Hematopoietic multipotent progenitor cell treated with erythropoietin and hydrocortisone succinate and interleukin-3 and kit ligand, for 15 days (in vitro differentiated cells): ENCODE results near the gene SEMA6B.

Source experiments
- DNase-seq: peaks from one replicate; pipeline ENCODE4 v3.0.0-alpha.2; 2015; ENCODE audit warnings: low spot score

Gene SEMA6B

GRCh38 chr19:4587527-4587926 is 28.0 kb upstream of the SEMA6B start:
- DNase-seq, result no peak

GRCh38 chr19:4586691-4587090 is 27.2 kb upstream of the SEMA6B start:
- DNase-seq, result no peak

- DNase-seq, result no peak
Observed at GRCh38 chr19:4586245-4586644, 26.8 kb upstream of the SEMA6B start.

DNA sequence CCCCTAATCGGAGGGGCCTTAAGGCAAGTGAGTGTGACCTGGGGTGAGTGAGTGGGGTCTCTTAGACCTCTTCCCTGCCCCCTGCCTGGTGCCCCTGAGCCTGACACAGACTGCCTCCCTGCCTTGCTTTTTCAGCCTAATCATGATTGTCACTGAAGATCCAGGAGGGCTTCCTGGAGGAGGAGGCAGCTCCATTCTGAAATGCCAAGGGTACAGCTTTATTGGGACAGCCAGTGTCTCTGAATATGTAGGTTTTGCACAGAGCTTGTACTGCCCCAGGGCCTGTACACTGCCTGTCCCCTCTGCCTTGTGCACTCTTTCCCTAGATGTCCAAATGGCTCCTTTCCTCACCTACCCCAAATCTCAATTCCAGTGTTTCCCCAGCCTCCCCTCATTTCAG is 26.1 kb upstream of the SEMA6B start:
- DNase-seq, result no peak

DNA sequence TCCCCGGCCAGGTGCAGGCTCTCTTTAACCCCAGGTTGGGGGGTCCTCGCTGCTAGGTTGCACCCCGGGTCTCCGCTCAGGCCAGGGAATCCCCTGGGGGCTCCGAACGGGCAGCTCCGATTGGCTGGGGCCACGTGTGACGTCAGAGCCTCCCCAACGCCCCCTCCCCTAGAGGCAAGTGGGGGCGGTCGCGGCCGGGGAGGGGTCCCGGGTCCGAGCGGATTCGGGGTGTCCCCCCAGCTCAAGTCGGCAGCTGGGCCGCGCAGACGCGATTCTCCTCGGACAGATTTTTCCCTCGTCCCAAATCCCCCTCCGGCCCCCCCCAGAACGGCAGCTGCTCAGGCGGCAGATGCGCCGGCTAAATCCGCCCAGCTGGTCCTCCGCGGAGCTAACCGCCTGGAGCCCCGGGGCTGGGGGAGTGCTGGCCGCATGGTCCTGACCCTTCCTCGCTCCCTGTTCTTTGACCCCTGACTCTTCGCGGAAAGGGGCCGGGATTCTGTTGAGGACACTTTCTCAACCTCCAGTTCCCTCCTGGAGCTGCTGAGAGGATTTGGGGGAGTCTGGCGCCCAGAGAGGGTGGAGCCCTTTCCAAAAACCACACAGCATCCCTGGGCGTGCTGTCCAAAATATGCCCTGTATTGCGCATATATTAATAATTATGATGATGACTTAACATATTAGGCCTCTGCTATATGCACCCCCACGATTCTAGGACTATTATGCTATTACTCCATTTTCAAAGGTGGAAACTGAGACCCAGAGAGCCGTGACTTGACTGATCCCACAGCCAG is 25.4 kb upstream of the SEMA6B start:
- no peak for DNase-seq

DNA sequence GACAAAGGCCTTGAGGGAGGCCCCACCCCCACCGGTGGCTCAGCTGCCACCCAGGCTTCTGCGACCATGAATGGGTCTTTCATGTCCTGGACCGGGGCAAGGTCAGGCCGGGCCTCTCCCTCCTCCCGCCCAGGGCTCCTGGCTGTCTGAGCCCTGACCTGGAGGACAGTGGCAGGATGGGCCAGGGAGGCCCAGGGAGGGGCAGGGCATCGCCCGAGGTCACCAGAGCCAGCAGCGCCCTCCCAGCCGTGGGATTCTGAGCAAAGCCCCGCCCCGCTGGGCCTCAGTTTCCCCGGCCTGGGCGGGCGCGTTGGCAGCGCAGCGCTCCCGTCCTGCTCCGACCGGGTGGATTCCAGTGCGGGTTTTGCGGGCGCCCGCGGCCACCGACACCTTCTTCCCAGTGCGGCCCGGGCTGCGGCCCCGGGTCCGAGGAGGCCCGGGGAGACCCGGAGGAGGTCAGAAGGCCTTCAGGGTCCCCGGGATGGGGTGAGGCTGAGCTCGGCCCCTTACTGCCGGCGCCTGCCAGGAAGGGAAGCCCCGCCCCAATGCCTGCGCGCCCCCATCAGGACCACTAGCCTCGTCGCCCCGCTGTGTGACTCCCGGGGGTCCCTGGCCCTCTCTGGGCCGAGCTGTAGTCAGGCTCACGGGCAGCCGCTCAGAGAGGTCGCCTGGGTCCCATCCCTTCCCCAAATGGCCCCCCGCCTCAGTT is 24.6 kb upstream of the SEMA6B start:
- no peak for DNase-seq

DNA sequence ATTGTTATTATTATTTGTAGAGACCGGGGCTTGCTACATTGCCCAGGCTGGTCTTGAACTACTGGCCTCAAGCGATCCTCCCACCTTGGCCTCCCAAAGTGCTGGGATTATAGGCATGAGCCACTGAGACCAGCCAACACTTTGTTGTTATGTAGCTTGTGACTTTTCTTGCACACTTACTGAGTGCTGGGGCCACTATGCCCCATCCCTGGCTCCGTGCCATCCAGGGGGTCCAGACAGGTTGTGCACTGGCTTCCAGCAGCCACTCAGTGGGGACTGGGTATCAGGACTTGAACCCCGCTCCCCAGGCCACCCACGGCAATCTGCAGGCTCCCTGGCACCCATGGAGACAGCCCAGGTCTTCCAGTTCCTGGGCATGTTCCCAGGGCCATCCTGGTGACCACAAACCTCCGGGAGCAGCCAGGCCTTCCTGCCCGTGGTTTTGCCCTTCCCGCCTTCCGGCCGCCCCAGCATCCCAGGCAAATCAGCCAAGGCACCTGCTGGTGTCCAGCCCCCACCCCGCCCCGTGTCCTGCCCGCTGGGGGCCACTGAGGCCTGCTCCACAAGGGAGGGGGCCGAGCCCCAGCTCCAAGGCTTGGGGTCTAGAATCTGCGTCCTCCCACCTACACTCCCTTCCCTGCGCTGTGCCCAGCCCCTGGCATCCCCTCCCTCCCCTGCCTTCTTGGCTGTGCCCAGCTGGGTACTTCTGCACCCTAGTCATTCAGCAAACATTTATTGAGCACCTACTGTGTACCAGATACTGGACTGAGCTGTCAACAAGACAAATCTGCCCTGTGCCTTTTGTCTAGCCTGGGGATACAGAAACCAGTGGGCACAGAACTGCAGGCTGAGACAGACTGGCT is 23.7 kb upstream of the SEMA6B start:
- DNase-seq, result no peak

- DNase-seq, result no peak
Observed at GRCh38 chr19:4581666-4582553, 22.4 kb upstream of the SEMA6B start.

DNA sequence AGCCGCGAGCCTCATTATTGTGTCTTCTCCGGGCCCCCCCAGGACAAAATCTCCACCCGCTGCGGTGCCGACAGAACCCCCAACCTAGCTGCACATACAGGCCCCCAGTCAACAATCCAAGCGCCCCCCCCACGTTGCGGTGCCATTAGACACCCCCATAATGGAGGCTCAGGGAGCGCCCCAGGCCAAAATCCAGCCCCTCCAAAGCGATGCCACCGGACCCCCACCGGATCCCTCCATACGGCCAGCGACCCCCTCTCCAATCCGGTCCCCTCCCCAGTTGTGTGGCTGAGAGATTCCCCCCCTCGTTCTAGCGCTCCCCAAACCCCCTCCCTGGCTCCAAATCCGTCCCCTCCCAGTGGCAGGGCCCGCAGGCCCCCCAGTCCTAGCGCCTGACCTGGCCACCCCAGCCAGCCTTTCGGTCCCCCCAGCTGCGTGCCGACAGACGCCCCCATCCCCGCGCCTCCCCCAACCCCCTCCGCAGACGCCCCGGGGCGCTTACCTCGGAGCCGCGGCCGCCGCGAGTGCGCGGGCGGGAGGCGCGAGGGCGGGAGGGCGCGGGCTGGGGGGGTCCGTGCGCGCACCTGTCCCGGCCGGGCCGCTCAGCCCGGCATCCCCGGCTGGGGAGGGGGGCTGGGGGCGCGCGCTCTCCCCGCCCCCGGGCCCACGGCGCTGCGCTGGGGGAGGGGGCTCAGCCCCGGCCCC is 21.6 kb upstream of the SEMA6B start:
- DNase-seq, result no peak

DNA sequence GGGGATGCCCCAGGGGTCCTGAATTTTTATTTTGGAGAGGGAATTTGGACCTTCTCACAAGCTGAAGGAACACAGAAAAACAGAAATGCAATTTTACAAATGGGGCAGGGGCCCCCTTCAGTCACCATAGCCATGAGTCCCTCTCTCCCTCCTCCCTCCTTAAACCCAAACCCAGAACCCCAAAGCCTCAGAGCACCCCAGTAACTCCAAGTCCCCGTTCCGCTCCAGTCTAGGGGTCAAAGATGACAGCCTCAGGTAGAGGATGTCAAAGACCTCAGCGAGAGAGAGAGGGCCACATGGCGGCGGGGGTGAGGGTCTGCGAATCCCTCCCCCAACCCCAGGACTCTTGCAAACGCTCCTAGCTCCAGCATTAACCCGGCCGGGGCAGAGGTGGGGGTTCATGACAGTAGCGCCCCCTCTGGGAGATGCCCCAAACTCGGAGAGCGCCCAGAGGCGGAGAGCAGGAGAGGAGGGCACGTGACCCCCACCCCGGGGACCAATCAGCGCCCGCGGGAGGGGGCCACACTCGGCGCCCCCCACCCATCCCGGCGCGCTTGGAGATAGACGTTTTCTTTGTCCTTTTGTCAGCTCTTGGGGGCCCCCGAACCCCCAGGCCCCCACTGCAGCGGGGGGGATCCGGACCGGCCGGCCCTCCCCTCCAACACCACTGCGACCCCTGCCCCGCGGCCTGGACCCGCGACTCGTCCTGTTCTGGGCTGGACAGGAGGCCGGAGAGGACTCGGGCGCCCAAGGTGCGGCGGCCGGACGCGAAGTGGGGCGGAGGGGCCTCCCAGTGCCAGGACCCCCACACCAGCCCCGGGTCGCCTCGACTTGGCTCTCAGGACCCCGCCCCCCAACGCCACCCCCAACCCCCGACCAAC is 20.8 kb upstream of the SEMA6B start:
- no peak for DNase-seq

DNA sequence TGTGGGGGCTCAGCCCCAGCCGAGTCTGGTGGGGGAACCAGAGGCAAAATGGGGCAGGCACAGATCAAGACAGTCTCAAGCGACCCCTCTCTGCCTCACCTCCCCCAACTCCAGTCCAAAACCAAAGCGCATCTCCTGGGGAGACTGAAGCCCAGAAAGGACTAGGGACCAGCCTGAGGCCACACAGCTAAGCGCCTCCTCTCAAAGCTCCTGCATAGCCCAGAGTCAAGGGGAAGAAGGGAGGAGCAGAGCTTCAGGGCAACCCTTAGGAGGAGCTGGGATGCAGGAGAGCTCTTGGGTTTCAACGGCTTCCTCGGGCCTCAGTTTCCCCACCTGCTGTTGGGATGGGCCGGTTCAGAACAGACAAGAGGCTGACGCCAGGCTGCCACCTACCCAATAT is 19.9 kb upstream of the SEMA6B start:
- no peak for DNase-seq

GRCh38 chr19:4578552-4579248 is 19.2 kb upstream of the SEMA6B start:
- DNase-seq, result no peak

DNA sequence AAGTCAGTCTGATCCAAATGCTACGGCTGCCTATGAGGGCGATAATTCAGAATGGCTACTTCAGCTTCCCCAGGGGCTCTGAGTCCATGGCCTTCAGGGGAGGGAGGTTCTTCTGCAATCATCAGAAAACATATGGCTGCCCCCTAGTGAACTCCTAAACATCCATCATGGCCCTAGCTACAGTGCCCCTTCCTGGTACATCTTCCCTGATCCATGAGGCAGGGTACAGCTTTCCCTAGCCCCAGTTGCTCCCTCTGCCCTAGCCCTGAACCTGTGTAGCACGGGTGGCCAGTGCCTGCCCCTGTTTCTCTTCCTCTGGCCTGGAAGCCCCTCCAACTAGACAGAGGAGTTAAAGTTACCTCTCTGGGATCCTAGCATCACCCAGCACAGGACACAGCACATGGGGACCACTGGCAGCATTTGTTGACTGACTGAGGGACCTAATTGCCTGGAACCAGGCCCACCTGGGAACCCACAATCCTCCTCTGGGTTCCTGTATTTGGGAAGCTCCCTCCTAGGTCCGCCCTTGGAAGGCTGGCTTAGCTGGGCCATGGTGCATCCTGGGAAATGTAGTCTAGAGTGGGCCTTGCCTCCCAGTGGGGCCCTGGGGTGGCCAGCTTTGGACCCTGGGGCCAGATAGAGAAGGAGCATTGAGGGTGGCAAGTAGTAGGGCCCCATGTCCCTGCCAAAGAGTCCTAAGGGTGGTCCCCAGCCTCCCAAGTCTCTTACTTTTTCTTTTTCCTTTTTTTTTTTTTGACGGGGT is 17.7 kb upstream of the SEMA6B start:
- DNase-seq, result no peak

- DNase-seq, result peak; percentile 59
Observed at GRCh38 chr19:4576016-4576933, 16.8 kb upstream of the SEMA6B start.

DNA sequence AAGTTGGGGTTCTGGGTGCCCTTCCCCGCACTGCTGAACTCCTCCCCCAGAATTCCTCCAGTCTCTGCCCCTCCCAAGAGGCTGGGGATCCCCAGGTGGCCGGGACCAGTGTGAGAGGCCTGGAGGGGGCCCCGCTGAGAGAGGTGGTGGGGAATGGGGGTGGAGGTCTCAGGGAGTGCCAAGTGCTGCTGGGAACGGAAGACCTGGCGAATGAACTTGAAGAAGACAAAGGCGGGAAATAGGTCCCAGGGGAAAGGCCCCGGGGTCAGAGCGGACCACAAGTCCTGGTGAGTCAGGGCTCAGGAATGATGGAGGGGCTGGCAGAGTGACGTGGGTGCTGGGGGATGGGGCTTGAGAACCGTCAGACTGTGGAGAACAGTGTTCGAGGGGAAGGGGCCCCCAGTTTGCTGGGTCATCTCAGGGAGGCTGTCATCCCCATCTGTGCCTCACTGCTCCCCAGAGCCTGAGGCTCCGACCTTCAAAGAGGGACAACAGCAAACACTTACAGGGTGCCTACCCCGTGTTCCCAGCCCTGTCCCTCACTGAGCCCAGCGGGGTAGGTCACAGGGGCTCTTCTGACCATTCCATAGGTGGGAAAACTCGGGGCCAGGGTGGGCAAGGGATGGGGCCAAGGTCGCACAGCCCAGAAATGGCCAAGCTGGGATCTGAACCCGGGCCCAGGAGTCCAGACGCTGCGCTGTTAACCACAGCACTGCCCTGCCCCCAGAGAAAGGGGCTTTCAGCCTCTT is 16.0 kb upstream of the SEMA6B start:
- no peak for DNase-seq

GRCh38 chr19:4573682-4574081 is 14.2 kb upstream of the SEMA6B start:
- no peak for DNase-seq
